GM21786 (cell line): ENCODE results near the gene ZNF783.
"Not testable (repeated sequence)": the region's sequence is repeated elsewhere in the genome, so short reads cannot be mapped to it uniquely, and the experiment has no call there.

Experiments
- ATAC-seq: cut with Tn5 transposase; IDR thresholded peaks from one replicate; pipeline ENCODE4 v1.9.1; 2021; ENCODE audit not compliant: unreplicated experiment

Gene ZNF783

GRCh38 chr7:149297034-149297755, 35.2 kb downstream of the ZNF783 start:
- no peak for ATAC-seq

- no peak for ATAC-seq
Observed at GRCh38 chr7:149300620-149301285, 38.8 kb downstream of the ZNF783 start.

GRCh38 chr7:149302222-149302621, 40.2 kb downstream of the ZNF783 start:
- no peak for ATAC-seq

GRCh38 chr7:149302865-149303264, 40.9 kb downstream of the ZNF783 start:
- ATAC-seq = no peak

- ATAC-seq = no peak
Observed at GRCh38 chr7:149304006-149304405, 42.0 kb downstream of the ZNF783 start.

DNA sequence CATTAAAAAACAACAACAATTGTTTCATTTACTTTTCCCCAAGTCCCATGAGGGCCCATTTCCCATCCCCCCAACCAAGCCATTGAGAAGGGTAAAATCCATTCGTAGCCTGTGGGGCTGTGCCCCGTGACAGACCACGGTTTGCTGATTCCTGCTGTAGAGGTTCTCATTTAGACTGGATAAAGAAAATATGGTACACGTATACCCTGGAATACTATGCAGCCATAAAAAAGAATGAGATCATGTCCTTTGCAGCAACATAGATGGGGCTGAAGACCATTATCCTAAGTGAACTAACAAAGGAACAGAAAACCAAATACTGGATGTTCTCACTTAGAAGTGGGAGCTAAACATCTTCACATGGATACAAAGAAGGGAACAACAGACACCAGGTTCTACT, 44.9 kb downstream of the ZNF783 start:
- no peak for ATAC-seq

DNA sequence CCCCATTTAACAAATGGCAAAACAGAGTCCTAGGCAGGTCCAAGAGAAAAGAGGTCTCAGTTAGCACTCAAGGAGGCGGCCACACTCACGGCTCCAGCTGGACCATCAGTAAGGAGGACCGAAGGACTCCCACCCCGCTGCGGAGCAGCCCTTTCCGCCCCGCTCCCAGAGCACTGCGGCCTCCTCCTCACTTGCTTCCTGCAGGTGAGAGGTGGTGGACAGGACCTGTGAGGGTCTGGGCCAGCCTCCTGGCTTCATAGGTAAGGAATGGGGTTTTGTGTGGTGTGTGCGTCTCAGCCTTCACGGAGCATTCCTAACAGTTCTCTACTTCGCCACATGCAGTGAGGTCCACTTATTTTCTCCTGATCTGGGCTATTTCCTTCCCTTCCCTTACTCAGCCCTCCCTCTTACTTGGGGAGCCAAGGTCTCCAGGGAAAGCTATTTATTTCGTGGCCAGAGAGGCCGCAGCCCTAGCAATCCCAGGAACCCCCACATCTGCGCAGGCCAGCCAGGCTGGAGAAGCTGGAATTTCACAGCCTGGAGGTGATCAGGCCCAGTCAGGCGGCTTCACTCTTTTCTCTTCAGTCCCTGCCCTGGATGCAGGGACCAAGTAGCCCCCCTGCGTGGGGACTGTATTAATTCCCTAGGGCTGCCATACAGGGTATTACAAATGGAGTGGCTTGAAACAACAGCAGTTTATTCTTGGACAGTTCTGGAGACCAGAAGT, 45.9 kb downstream of the ZNF783 start:
- ATAC-seq = no peak

GRCh38 chr7:149310113-149310836, 48.3 kb downstream of the ZNF783 start:
- ATAC-seq = no peak

- ATAC-seq = no peak
Observed at GRCh38 chr7:149310990-149311573, 49.1 kb downstream of the ZNF783 start.

GRCh38 chr7:149313981-149314380, 52.0 kb downstream of the ZNF783 start:
- ATAC-seq = no peak

DNA sequence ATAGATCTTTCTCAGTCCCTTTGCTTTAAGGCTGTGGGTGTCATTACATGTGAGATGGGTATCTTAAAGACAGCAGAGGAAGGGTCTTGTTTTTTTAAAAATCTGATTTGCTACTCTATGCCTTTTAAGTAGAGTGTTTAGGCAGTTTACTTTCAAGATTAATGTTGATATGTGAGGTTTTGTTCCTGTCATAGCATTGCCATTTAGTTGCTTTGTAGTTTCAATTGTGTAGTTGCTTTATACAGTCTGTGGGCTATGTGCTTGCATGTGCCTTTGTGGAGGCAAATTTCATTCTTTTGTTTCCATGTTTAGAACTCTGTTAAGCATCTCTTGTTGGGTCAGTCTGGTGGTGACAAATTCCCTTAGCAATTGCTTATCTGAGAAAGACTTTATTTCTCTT, 54.6 kb downstream of the ZNF783 start:
- no peak for ATAC-seq

DNA sequence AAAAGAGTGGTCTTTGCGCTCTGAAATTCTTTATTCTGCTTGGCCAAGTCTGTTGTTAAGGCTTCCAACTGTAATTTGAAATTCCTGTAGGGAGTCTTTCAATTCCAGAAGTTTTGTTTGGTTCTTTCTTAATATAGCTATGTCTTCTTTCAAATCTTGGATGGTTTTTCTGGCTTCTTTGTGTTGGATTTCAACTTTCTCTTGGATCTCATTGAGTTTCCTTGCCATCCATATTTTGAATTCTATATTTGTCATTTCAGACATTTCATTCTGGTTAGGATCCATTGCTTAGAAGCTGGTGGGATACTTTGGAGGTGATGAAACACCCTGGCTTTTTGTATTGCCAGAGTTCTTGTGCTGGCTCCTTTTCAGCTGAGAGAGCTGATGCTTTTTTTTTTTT, 55.5 kb downstream of the ZNF783 start:
- ATAC-seq = no peak

DNA sequence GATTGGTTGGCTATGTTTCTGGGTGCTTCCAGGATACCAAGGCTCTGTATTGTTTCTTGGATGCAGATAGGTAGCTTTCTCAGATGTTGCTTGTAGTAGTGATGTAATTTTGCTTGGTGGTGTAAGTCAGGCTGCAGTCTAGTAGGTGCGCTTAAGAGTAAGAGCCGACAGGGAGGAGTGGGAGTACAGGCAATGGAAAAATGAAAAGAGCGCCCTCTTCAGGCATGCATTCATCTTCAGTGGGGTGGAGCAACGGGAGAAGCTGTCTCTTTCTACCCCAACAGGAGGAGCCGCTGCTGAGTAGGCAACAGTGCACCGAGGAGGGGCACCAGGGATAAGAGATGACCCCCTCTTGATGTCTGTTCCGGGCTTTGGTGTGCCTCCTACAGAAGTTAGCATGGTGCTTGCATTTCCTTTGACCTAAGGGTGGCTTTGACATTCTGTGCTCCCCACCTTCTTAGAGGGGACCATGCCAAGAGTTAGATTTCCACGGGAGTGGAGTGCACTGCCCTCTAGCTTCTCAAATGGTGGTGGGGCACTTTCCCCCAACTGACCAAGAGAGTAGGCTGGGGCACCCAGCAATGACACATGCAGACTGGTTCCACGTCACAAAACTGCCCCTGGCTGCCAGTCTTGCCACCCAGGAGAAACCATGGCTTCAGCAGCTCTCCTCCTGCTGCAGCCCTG, 56.1 kb downstream of the ZNF783 start:
- ATAC-seq = no peak

GRCh38 chr7:149319376-149319775, 57.4 kb downstream of the ZNF783 start:
- no peak for ATAC-seq

DNA sequence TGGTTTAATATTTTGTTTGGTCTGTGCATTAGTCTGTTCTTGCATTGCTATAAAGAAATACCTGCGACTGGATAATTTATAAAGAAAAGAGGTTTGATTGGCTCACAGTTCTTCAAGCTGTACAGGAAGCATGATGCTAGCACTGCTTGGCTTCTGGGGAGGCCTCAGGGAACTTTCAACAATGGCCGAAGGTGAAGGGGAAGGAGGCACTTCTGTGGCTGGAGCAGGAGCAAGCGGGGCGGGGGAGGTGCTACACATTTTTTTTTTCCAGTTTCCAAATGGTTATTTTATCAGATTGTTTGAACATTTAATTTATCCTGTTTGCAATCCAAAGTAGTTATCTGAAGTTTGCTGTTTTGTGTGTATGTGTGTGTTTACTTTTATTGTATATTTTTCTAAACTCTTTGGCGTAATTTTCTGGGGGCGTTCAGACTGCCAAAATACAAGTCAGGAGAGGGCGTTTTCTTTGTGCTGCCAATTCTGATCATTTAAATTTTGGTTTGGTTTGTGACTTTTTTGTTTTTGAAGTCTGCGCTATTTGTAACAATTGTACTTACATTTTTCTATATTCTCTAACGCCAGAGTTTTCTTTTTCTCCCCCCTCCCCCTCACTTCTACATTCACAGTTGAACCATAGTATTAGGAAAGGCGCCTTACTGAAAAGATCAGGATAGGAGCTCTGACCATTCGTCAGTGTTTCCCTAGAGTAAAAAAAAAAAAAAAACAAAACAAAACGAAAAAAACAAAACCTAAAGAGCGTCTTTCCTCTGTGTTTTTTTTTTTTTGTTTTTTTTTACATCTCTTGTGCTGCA, 58.5 kb downstream of the ZNF783 start:
- ATAC-seq = no peak

GRCh38 chr7:149321125-149321905, 59.3 kb downstream of the ZNF783 start:
- not testable (repeated sequence) for ATAC-seq

DNA sequence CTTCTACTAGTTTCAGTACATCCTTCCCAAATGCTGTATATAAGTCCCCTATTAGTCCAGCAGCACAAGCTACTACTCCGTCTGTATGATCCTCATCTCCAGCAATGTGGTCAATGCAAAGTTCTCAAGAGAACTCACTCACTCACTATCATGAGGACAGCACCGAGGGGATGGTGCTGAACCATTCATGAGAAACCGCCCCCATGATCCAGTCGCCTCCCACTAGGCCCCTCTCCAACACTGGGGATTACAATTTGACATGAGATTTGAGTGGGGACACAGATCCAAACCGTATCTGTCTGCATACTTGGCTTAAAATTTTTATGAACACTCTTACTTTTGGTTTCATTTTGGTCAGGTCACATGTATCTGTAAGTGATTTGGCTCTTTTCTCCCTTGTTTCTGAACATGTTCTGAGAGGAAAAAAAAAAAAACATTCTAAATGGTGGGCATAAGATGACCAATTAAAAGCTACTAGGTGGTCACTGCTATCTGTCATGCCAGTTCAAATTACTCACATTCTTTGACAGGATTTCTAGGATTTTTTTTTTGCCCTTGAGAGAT, 60.1 kb downstream of the ZNF783 start:
- no peak for ATAC-seq

DNA sequence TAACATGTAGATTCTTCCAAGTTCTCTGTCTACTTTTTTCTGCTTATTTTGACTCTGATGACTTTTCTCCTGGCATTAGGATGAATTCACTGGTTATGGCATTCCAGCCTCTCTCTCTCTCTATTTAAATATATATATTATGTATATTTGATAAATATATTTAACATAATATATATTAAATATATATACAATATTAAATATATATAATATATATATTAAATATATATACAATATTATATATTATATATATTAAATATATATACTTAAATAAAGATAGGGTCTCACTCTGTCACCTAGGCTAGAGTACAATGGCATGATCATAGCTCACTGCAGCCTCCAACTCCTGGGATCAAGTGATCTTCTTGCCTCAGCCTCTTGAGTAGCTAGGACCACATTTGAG, 60.7 kb downstream of the ZNF783 start:
- ATAC-seq = no peak

DNA sequence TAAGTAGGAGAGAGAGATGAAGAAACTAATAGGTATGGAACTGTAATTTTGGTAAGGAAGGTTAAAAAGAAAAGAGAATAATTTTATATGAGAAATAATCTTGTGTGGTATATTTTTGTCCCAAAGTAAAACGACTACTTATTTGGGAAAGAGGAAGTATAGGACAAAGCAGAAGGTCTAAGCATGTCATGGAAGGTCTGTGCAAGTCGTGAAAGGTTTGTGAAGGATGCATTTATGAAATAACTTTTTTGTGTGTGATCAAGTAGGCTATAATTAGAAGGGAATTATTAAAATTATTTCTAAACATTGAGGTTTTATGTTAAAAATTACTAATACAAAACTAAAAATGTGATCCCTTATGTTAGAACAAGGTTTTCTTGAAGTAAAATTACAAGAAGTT, 63.3 kb downstream of the ZNF783 start:
- no peak for ATAC-seq
